ENCODE data around the gene GOLGA7B. TPM values are rescaled to one million over a fixed set of nuclear protein-coding genes. Genes with fewer than 3 reads are reported as not detected.

GOLGA7B gene
- total RNA-seq, 1 donor from 2014 or later: 0.30 TPM

DNA sequence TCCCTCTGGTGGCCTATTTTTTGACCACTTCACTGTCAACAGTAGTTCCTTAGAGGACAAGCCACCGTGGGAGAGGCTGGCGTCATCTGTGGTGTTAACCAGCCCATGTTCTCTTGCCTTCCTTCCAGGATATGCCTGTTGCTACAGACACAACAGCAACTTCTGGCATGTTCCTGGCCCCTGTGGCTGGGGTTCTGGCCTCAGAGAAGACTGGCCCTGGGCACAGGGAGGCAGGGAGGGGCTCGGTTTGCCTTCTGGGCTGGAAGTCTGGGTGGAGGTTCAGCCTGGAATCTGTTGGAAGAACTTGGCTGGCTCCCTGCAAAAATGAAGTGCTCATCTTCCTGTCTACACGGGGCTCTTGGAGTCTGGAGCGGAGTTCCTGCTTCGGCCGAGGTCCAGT, 25.7 kb downstream of the GOLGA7B start:
- H3K4me3 Mint-ChIP-seq: no peak overlapping the region
- H3K36me3 Mint-ChIP-seq (ENCODE audit: low read depth): no peaks in the 10 kb centered on the region
- no peaks in the 10 kb centered on the region for H3K4me1 Mint-ChIP-seq
- H3K9me3 Mint-ChIP-seq: no peaks in the 10 kb centered on the region
- TF ChIP-seq, protein P1, sequence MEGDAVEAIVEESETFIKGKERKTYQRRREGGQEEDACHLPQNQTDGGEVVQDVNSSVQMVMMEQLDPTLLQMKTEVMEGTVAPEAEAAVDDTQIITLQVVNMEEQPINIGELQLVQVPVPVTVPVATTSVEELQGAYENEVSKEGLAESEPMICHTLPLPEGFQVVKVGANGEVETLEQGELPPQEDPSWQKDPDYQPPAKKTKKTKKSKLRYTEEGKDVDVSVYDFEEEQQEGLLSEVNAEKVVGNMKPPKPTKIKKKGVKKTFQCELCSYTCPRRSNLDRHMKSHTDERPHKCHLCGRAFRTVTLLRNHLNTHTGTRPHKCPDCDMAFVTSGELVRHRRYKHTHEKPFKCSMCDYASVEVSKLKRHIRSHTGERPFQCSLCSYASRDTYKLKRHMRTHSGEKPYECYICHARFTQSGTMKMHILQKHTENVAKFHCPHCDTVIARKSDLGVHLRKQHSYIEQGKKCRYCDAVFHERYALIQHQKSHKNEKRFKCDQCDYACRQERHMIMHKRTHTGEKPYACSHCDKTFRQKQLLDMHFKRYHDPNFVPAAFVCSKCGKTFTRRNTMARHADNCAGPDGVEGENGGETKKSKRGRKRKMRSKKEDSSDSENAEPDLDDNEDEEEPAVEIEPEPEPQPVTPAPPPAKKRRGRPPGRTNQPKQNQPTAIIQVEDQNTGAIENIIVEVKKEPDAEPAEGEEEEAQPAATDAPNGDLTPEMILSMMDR (conservative IDR thresholded peaks at IDR 0.05): no peak
- no peak for DNase-seq (ENCODE audit: low read depth, low spot score)
- no peak overlapping the region for H3K27ac Mint-ChIP-seq (ENCODE audit: unreplicated experiment)
- H3K27me3 Mint-ChIP-seq (ENCODE audit: low read depth): peaks cover 47% of the 10 kb centered on the region

DNA sequence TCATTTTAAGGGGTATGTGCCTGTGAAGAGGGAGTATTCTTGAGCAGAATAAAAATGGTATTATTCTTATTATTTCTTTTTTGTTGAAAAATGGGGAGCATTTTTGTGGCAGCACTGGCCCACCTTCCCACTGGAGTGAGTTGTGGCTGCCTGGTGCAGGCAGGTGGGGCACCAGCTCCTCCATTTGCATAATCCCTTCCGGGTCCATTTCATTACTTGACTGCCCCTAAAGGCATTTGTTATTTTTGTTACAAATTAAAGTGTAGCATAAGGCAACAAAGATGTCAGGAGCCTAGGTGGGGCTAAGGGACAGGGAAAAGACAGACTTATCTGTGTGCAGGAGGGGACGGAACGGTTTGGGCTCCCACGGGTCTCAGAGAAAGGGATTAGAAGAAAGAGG, 26.8 kb downstream of the GOLGA7B start:
- Mint-ChIP-seq H3K36me3 (ENCODE audit: low read depth) (no peaks in the 10 kb centered on the region), H3K9me3 (no peaks in the 10 kb centered on the region), H3K4me1 (no peaks in the 10 kb centered on the region), H3K27me3 (ENCODE audit: low read depth) (peaks cover 42% of the 10 kb centered on the region), H3K4me3 (no peak overlapping the region), H3K27ac (ENCODE audit: unreplicated experiment) (no peak overlapping the region)
- no peak for DNase-seq (ENCODE audit: low read depth, low spot score)
- TF ChIP-seq, protein P1 (conservative IDR thresholded peaks at IDR 0.05): no peak

DNA sequence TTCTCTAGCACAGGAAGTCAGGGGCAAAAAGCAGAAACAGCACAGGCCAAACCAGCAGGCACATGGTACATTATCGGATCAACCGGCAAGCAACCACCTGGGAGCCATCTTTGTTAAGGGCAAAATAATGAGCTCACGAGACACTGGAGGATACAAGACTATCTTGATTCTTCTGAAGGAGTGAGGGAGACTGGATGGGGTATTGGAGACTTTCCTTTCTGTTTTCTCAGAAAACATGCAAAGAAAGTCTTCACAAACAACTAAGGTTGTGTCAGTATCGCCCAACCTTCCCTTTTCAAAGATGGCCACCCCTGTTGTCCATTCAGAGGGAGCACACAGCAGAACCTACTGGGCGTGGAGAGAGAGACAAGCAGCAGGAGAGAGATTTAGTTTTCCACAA, 29.6 kb downstream of the GOLGA7B start:
- no peaks in the 10 kb centered on the region for H3K9me3 Mint-ChIP-seq
- TF ChIP-seq, protein P1 (conservative IDR thresholded peaks at IDR 0.05): no peak
- no peaks in the 10 kb centered on the region for H3K36me3 Mint-ChIP-seq (ENCODE audit: low read depth)
- no peaks in the 10 kb centered on the region for H3K4me1 Mint-ChIP-seq
- no peak overlapping the region for H3K27ac Mint-ChIP-seq (ENCODE audit: unreplicated experiment)
- DNase-seq (ENCODE audit: low read depth, low spot score): no peak
- peaks cover 17% of the 10 kb centered on the region for H3K27me3 Mint-ChIP-seq (ENCODE audit: low read depth)
- no peak overlapping the region for H3K4me3 Mint-ChIP-seq

DNA sequence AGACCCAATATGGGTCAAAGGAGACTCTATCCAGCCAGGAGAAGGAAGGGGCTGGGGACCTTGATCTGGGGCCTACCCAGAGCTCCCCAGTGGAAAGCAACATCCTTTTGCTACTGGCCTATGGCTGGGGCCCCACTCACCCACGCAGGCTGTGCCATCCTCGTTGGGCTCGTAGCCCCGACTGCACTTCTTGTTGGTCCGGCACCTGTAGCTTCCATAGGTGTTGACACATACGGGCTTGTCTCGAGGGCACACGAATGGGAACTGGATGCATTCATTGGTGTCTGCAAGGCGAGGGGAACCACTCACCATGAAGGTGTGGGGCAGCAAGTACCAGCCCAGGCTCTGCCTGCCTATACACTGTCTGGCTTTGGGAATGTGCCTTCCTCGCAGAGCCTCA, 30.5 kb downstream of the GOLGA7B start:
- H3K4me1 Mint-ChIP-seq: no peaks in the 10 kb centered on the region
- peaks cover 13% of the 10 kb centered on the region for H3K27me3 Mint-ChIP-seq (ENCODE audit: low read depth)
- no peaks in the 10 kb centered on the region for H3K36me3 Mint-ChIP-seq (ENCODE audit: low read depth)
- no peaks in the 10 kb centered on the region for H3K9me3 Mint-ChIP-seq
- TF ChIP-seq, protein P1 (conservative IDR thresholded peaks at IDR 0.05): no peak
- no peak for DNase-seq (ENCODE audit: low read depth, low spot score)
- no peak overlapping the region for H3K4me3 Mint-ChIP-seq
- no peak overlapping the region for H3K27ac Mint-ChIP-seq (ENCODE audit: unreplicated experiment)

DNA sequence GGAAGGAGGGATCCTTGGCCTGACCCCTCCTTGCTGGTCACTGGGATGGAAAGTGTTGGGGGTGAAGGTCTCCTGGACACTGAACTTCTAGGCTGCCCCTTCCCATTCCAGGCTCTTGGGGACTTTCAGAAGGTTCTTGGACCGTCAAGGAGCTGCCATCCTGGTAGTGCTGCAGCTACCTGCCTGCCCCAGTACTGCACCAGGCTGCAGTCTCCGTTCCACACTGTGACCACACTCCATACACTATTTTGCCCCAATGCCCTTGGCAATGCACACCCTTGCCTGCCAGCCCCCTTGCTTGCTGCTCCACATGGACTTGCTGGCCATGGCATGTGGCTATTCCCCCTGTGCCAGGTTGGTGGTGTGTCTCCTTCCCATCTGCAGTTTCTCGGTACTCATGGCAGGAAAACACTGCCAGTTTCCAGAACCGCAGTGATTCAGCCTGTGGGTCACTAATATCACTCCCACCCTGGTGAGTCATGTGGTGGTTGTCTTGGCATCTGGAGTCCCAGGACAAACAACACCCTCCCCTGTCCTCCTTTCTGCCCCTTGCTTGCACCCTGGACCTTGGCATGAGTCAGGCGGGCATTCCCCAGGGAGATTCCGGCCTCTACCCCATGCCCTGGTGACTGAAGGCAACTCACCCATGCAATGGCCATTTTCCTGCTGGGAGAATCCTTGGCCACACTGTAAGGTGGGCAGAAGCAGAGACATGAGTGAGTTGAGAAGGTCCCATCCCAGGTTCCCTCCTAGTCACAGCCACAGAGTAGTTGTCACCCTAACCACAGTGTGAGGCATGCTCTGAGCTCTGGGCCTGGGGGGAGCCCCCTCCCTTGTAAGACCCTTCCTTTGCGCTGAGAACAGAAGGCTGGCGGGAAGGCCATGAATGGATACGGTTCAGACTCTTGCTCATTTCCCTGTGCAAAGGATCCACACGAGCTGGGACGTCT, 32.8 kb downstream of the GOLGA7B start:
- H3K4me3 Mint-ChIP-seq: no peak overlapping the region
- DNase-seq (ENCODE audit: low read depth, low spot score): no peak
- peaks cover 8% of the 10 kb centered on the region for H3K27me3 Mint-ChIP-seq (ENCODE audit: low read depth)
- no peaks in the 10 kb centered on the region for H3K4me1 Mint-ChIP-seq
- no peaks in the 10 kb centered on the region for H3K9me3 Mint-ChIP-seq
- H3K27ac Mint-ChIP-seq (ENCODE audit: unreplicated experiment): no peak overlapping the region
- H3K36me3 Mint-ChIP-seq (ENCODE audit: low read depth): no peaks in the 10 kb centered on the region
- TF ChIP-seq, protein P1 (conservative IDR thresholded peaks at IDR 0.05): no peak

Measured in neural crest cell (in vitro differentiated cells).